ENCODE measurements around the gene OPRL1.

The OPRL1 gene

DNA sequence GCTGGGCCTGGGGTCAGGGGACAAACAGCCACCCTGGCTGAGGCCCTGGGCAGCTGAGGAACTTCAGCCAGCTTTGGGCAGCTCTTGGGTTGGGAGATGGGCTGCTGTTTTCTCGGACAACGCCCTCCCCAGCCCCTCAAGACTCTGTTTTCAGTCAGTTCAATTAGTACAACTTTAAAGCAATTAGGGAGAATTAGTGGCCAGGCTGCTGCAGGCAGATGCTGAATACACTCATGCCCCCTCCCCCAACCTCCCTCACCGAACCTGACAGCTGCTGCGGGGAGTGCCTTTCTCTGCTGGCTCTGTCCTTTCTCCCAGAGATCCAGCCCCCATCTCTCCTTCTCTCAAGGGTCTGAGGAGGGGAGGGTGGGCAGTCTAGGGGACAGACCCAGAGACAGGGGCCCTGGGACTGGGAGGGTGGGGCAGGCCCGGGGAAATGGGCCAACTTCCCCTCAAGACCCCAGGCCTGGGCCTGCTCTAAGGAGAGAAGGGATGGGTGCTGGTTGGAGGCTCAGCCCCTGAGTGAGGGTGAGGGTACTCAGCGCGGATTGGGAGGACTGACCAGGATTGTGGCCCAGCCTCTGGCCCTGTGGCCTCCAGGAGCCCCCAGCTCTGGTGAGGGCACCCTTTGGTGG is 66.5 kb downstream of the OPRL1 start:
- DNase-seq: no peak

DNA sequence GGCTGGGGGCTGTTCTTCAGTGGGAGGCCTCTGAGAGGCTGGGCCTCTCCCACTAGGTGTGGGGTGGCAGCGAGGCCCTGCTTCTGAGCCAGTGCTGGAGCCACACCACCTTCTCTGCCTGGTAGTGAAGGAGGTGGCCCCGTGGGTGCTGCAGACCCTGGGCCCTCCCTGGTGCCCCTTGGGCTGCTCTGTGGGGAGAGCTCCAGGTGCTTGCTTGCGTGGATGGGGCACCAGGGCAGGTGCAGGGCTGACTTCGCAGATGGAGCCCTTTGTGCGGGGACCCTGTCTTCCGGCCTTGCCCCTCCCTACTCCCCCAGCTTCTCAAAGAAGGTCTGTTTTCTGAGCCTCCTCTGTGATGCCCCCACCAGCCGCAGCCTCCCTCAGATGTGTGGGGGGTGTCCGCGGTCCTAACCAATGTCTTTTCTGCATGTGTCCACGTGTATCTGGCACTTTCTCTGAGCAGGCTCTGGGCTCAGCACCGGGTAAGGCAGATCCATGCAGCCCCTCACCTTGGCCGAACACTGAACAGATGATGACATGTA is 67.1 kb downstream of the OPRL1 start:
- DNase-seq: no peak

DNA sequence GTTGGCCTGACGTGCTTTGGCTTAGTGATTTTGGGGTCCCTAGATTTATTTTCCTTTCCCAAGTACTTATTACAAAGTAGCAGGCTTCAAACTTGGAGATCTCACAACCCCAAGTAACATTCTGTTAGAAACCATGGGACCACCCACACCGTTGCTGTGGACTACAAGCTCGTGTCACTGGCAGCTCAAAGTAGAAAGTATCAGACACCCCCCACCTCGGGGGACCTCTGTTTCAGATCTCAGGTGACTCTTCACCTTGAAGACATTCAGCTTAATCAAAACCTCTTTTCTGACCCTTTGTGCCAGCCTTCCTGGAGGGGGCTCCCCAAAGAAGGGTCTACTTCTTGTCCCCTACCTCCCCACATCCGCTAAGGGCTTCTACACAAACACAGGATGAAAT is 68.7 kb downstream of the OPRL1 start:
- no peak for DNase-seq

DNA sequence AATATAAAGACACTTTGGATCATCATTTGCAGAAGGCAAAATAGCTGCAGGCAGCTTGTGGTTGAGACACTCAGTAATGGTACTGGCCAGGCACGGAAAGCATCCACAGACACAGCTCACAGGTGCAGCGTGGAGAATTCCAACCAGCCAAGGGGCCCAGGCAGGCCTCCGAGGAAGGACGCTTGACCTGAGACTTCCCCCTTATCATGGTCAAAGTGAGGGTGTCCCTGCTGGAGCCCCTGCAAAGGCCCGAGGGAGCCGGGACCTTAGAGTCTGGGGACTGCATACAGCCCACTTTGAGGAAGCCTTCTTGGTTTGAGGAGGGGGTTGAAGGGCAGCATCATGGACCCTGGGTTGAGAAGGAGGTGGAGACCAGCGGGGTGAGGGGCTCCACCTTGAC is 69.3 kb downstream of the OPRL1 start:
- DNase-seq: no peak

DNA sequence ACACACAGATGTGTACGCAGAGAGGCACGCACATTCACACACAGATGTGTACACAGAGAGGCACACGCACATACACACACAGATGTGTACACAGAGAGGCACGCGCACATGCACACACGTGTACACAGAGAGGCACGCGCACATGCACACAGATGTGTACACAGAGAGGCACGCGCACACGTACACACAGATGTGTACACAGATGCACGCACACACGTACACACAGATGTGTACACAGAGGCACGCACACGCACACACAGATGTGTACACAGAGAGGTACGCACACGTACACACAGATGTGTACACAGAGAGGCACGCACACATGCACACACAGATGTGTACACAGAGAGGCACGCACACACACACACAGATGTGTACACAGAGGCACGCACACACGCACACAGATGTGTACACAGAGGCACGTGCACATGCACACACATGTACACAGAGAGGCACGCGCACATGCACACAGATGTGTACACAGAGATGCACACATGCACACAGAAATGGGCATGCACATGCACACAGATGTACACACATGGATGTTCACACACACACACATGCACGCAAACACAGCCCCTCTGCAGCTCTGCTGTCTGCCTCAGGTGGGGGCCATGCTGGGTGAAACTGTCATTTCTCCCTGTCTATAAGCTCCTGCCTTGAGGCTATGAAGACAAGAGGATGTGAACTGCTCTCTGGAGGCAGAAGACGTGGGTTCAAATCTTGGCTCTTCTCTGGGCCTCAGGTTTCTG is 70.1 kb downstream of the OPRL1 start:
- no peak for DNase-seq
